ENCODE results near the gene WRNIP1. TPM values are rescaled to one million over a fixed set of nuclear protein-coding genes. Genes with fewer than 3 reads are reported as not detected.

WRNIP1 gene
- total RNA-seq, 1 donor from 2014 or later, result 46.5 TPM

GRCh38 chr6:2830183-2830582, 65.0 kb downstream of the WRNIP1 start:
- Mint-ChIP-seq H3K27ac (ENCODE audit: unreplicated experiment) (no peak overlapping the region), H3K9me3 (ENCODE audit: unreplicated experiment) (no peaks in the 10 kb centered on the region), H3K27me3 (ENCODE audit: unreplicated experiment) (no peaks in the 10 kb centered on the region)

GRCh38 chr6:2831392-2831791, 66.2 kb downstream of the WRNIP1 start:
- Mint-ChIP-seq H3K4me3 (ENCODE audit: unreplicated experiment) (no peak overlapping the region), H3K27ac (ENCODE audit: unreplicated experiment) (no peak overlapping the region), H3K36me3 (ENCODE audit: unreplicated experiment) (no peaks in the 10 kb centered on the region), H3K9me3 (ENCODE audit: unreplicated experiment) (no peaks in the 10 kb centered on the region), H3K27me3 (ENCODE audit: unreplicated experiment) (no peaks in the 10 kb centered on the region), H3K4me1 (ENCODE audit: low read depth, unreplicated experiment) (no peaks in the 10 kb centered on the region)
- no peak for DNase-seq
- no peak for TF ChIP-seq CTCF (IDR thresholded peaks at IDR 0.05; ENCODE audit: partially characterized antibody, unreplicated experiment)

More at GRCh38 chr6:2830183-2830582, 65.0 kb downstream of the WRNIP1 start:
- Mint-ChIP-seq H3K4me1 (ENCODE audit: low read depth, unreplicated experiment) (no peaks in the 10 kb centered on the region), H3K4me3 (ENCODE audit: unreplicated experiment) (no peak overlapping the region), H3K36me3 (ENCODE audit: unreplicated experiment) (no peaks in the 10 kb centered on the region)
- no peak for DNase-seq
- TF ChIP-seq CTCF (IDR thresholded peaks at IDR 0.05; ENCODE audit: partially characterized antibody, unreplicated experiment), result no peak

GRCh38 chr6:2834262-2834661, 69.1 kb downstream of the WRNIP1 start:
- H3K27ac Mint-ChIP-seq (ENCODE audit: unreplicated experiment), result no peak overlapping the region
- no peak for TF ChIP-seq CTCF (IDR thresholded peaks at IDR 0.05; ENCODE audit: partially characterized antibody, unreplicated experiment)
- peaks cover 2% of the 10 kb centered on the region for H3K4me1 Mint-ChIP-seq (ENCODE audit: low read depth, unreplicated experiment)
- H3K4me3 Mint-ChIP-seq (ENCODE audit: unreplicated experiment), result no peak overlapping the region
- no peaks in the 10 kb centered on the region for H3K9me3 Mint-ChIP-seq (ENCODE audit: unreplicated experiment)
- no peaks in the 10 kb centered on the region for H3K27me3 Mint-ChIP-seq (ENCODE audit: unreplicated experiment)
- DNase-seq, result no peak
- H3K36me3 Mint-ChIP-seq (ENCODE audit: unreplicated experiment), result no peaks in the 10 kb centered on the region

Other genes starting within 250 kb of the WRNIP1 start
- gene MYLK4, start 14.5 kb upstream of the WRNIP1 start, total RNA-seq (ENCODE audit: unreplicated experiment), result 0.49 TPM
- 8.2 TPM for gene SERPINB1, start 76.5 kb downstream of the WRNIP1 start, total RNA-seq (ENCODE audit: unreplicated experiment)
- 23.8 TPM for gene SERPINB9, start 137.9 kb downstream of the WRNIP1 start, total RNA-seq (ENCODE audit: unreplicated experiment)
- gene SERPINB6, start 206.2 kb downstream of the WRNIP1 start, total RNA-seq (ENCODE audit: unreplicated experiment), result 14.0 TPM
- 28.1 TPM for gene NQO2, start 234.5 kb downstream of the WRNIP1 start, total RNA-seq (ENCODE audit: unreplicated experiment)

All from glutamatergic neuron (in vitro differentiated cells).